Measurements from ENCODE around the gene ABCB4. TPM values are rescaled to one million over a fixed set of nuclear protein-coding genes. Genes with fewer than 3 reads are reported as not detected.

The ABCB4 gene
- total RNA-seq, 2 donors from 2014 or later, result 1.4 to 8.7 TPM

GRCh38 chr7:87370660-87371180, 104.8 kb downstream of the ABCB4 start:
- DNase-seq (ENCODE audit: low spot score) (no peak), ATAC-seq (ENCODE audit: insufficient number of reproducible peaks, low FRiP score, low read depth) (no peak)
- Histone ChIP-seq H3K4me1 (ENCODE audit: control insufficient read depth in 1 of 2, low read depth in 2 of 2) (no peaks in the 10 kb centered on the region), H3K36me3 (peaks cover 8% of the 10 kb centered on the region), H3K4me3 (no peak overlapping the region), H3K27me3 (replicated peaks; ENCODE audit: insufficient read depth) (no peaks in the 10 kb centered on the region), H3K9me3 (no peaks in the 10 kb centered on the region), H3K27ac (no peak overlapping the region)
- no peak for TF ChIP-seq CTCF (IDR thresholded peaks at IDR 0.05)

- H3K4me3 ChIP-seq, result no peak overlapping the region
- no peaks in the 10 kb centered on the region for H3K9me3 ChIP-seq
- no peak overlapping the region for H3K27ac ChIP-seq
- H3K4me1 ChIP-seq (ENCODE audit: control insufficient read depth in 1 of 2, low read depth in 2 of 2), result no peaks in the 10 kb centered on the region
- ATAC-seq (ENCODE audit: insufficient number of reproducible peaks, low FRiP score, low read depth) (no peak), DNase-seq (ENCODE audit: low spot score) (no peak)
- no peaks in the 10 kb centered on the region for H3K27me3 ChIP-seq (replicated peaks; ENCODE audit: insufficient read depth)
- peaks cover 8% of the 10 kb centered on the region for H3K36me3 ChIP-seq
- no peak for TF ChIP-seq CTCF (IDR thresholded peaks at IDR 0.05)
Observed at GRCh38 chr7:87369216-87369615, 106.3 kb downstream of the ABCB4 start.

- no peak for ATAC-seq (ENCODE audit: insufficient number of reproducible peaks, low FRiP score, low read depth)
- no peak for DNase-seq (ENCODE audit: low spot score)
- peaks cover 17% of the 10 kb centered on the region for H3K36me3 ChIP-seq
Observed at GRCh38 chr7:87364246-87364645, 111.2 kb downstream of the ABCB4 start.

GRCh38 chr7:87363342-87363741, 112.1 kb downstream of the ABCB4 start:
- H3K27ac ChIP-seq, result no peak overlapping the region
- no peak overlapping the region for H3K4me3 ChIP-seq
- H3K4me1 ChIP-seq (ENCODE audit: control insufficient read depth in 1 of 2, low read depth in 2 of 2), result no peaks in the 10 kb centered on the region
- no peak for TF ChIP-seq CTCF (IDR thresholded peaks at IDR 0.05)
- H3K27me3 ChIP-seq (replicated peaks; ENCODE audit: insufficient read depth), result no peaks in the 10 kb centered on the region
- DNase-seq (ENCODE audit: low spot score) (no peak), ATAC-seq (ENCODE audit: insufficient number of reproducible peaks, low FRiP score, low read depth) (no peak)
- peaks cover 17% of the 10 kb centered on the region for H3K36me3 ChIP-seq
- H3K9me3 ChIP-seq, result no peaks in the 10 kb centered on the region

More at GRCh38 chr7:87364246-87364645, 111.2 kb downstream of the ABCB4 start:
- no peaks in the 10 kb centered on the region for H3K9me3 ChIP-seq
- no peak overlapping the region for H3K4me3 ChIP-seq
- H3K27ac ChIP-seq, result no peak overlapping the region
- H3K27me3 ChIP-seq (replicated peaks; ENCODE audit: insufficient read depth), result no peaks in the 10 kb centered on the region
- TF ChIP-seq CTCF (IDR thresholded peaks at IDR 0.05), result no peak
- no peaks in the 10 kb centered on the region for H3K4me1 ChIP-seq (ENCODE audit: control insufficient read depth in 1 of 2, low read depth in 2 of 2)

- DNase-seq (ENCODE audit: low spot score) (no peak), ATAC-seq (ENCODE audit: insufficient number of reproducible peaks, low FRiP score, low read depth) (no peak)
- Histone ChIP-seq H3K36me3 (peaks cover 9% of the 10 kb centered on the region), H3K4me3 (no peak overlapping the region), H3K27ac (no peak overlapping the region), H3K27me3 (replicated peaks; ENCODE audit: insufficient read depth) (no peaks in the 10 kb centered on the region), H3K4me1 (ENCODE audit: control insufficient read depth in 1 of 2, low read depth in 2 of 2) (no peaks in the 10 kb centered on the region), H3K9me3 (no peaks in the 10 kb centered on the region)
- no peak for TF ChIP-seq CTCF (IDR thresholded peaks at IDR 0.05)
Observed at GRCh38 chr7:87361320-87361719, 114.2 kb downstream of the ABCB4 start.

Measured in thoracic aorta (tissue), 2 donors.